Measurements from ENCODE around the gene BUB1B.
A peak's percentile ranks its signal among the peaks of the same experiment; 100 is the strongest.

Gene BUB1B

DNA sequence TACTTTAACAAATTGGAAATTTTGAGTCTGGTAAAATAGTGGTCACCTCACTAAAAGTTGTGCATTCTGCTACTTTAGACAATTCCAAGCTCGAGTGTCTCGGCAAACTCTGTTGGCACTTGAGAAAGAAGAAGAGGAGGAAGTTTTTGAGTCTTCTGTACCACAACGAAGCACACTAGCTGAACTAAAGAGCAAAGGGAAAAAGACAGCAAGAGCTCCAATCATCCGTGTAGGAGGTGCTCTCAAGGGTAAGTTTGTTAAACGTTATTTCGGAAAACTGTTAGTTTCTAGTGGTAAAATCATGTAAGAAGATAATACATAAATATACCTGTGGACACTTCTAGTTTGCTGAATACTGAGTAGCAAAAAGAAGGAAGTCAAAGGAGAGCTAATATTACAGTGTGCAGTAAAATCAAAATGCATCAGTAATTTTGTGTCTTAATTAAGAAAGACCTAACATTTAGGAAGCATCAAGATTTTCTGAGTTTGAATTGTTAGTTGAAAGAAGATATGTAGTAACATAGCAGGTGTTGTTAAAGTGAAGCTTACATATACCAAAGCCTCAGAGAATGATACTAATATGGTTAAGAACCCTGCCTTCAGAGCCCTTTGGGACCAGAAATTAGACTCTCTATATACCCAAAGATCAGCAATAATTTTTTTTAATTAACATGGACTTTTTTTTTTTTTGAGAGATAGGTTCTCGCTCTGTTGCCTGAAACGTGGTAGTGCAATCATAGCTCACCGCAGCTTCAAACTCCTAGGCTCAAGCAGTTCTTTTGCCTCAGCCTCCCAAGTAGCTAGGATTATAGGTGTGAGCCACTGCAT, 23.0 kb downstream of the BUB1B start:
- DNase-seq = no peak

DNA sequence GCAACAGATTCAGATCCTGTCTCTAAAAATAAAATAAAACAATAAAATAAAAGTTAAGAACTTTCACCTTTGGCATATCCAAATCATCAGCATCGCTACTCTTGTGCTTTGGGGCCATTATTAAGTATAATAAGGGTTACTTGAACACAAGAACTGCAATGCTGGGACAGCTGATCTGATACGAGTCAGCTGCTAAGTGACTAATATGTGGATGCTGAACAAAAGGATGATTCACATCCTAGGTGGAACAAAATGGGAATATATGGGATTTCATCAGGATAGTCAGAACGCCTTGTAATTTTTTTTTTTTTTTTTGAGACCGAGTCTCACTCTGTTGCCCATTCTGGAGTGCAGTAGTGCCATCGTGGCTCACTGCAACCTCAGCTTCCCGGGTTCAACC, 29.7 kb downstream of the BUB1B start:
- DNase-seq = no peak

DNA sequence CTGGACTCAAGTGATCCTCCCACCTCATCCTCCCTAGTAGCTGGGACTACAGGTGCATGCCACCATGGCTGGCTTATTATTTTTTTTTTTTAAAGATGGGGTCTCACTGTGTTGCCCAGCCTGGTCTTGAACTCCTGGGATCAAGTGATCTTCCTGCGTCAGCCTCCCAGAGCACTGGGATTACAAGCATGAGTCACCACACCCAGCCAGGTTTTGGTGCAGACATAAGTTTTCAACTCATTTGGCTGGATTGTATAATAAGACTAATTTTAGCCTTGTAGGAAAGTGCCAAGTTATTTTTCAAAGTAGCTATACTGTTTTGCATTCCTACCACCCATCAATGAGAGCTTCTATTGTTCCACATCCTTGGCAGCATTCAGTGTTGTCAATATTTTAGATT, 32.1 kb downstream of the BUB1B start:
- no peak for DNase-seq

DNA sequence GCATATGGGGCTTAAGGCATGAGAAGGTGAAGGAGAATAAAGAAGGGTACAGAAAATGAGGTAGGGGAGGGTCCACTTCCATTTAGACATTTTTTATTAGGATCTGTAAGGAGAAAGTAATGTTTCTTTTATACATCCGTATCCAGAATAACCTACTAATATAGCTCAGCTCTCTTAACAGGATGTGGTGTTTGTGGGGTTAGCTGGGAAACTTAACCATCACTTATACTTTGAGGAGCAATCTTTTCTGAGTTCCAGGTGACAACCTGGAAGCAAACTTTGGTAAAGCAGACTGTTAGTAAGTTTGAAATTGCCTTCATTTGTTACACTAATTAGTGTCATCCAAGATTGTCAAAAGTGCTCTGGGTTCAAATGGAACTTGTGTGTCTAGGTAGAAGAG, 36.6 kb downstream of the BUB1B start:
- DNase-seq = peak in 1 of 5 experiments; percentile 65

DNA sequence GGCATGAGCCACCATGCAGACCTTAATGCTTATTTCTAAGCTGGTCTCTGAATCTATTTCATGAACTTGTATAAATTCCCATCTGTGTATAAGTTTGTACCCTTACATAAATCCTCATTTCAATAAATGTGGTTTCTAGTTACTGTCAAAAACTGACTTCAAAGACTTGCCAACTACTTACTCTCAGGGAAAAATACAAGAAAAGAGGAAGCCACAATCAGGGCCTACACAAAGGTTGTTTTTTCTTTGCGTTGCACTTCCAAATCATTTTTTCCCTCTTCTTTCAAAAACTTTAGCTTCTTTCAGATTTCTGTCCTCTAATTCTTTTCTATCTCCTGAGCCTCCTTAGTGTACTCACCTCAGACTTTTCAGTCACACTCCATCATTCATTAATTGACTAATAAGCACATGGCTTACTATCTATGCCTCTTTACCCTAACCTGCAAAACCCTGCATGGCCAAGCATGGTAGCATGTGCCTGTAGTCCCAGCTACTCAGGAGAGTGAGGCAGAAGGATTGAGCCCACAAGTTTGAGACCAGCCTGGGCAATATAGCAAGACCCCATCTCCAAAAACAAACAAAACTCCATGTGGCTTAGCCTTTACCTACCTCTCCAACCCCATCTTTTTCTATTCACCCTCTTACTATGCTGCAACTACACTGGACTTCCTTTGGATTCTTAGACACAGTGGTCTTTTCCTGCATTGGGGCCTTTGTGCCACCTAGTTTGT, 37.7 kb downstream of the BUB1B start:
- DNase-seq = no peak

DNA sequence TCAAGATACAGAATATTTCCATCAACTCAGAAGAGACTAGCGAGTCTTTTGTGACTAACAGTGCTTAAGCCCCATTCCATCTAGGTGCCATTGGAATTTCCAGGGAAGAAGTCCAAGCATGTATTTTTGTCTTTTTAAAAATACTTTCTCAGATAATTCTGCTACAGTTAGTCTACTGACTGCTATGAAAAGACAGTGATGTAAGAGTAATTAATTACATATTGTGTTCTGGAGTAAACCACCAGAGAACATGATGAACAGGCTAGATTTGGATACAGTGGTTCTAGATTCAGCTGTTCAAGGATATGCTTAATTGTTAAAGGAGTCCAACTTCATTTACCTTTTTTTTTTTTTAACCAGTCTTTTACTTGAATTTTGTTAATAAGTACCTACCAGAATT, 43.2 kb downstream of the BUB1B start:
- DNase-seq = no peak

DNA sequence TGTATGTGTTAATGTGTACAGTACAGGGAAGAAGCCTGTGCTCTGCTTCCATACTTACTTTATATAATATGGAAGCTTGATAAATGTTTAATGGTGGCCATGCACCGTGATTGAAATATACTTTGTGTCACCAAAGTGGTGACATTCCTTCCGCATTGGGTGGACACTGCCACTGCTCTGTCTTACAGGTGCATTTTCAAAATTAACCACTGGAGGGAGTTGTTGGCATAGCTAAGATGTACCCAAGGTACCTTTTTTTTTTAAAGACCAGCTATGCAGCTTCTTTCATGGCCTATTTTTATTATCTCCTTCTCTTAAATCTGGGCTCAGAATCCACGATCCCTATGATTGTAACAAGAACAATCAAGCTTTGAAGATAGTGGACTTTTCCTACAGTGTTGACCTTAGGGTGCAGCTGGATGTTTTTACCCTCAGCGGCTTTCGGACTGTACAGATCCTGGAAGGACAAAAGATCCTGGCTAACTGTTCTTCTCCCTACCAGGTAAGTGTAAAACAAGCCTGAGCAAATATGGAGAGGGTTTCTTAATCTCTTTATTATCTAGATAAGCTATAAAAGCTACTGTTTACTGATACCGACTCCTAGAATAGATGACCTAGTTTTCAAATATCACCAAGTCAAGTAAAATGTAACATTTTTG, 56.4 kb downstream of the BUB1B start:
- peak in 2 of 5 experiments; percentile 37 to 78 for DNase-seq

DNA sequence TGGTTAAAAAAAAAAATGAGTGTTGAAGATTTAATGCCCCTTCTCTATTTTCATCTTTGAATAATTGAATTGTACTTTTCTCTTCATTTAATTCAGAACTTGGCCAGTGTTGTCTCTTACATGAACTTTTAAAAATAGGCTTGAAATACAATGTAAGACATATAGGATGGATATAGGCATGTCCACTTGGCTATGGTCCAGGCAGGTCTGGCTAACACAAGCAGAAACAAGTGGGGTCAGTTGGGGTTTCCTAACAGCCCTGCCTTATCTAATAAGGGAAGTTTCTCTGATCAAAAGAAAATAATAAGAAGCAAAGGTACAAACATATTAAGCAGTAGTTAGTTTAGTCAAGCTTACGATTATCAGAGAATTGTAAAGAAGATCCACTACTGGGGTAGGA, 58.9 kb downstream of the BUB1B start:
- no peak for DNase-seq

DNA sequence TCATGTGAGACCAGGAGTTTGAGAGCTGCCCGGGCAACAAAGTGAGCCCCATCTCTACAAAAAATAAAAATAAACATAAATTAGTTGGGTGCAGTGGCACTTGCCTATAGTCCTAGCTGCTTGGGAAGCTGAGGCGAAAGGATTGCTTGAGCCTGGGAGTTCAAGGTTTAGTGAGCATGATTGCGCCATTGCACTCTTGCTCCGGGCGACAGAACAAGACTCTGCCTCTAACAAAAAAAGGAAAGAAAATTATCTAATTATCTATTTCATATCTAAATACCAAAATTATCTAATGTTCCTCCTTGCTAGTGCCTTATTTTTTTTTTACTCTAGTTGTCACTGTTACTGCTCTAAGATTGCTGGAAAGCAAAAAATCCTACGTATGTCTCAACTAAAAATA, 61.3 kb downstream of the BUB1B start:
- no peak for DNase-seq

DNA sequence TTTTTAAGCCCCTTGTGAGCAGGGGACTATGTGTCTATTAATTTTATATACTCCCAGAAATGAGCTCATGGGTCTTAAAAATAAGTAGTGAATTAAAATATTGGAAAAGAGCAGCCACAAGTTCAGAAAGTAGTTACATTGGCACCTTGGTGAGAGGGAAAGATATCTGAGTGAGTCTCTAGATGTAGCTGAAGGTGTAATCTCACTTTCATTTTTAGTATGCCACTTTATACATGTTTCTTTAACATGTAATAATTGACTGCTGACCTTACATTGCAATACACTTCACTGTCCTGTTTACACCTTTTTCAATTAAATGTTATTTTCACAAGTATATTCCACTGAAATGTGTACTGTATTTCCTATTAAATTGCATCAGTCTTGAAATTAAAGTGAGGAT, 65.9 kb downstream of the BUB1B start:
- peak in 1 of 5 experiments; percentile 43 for DNase-seq

DNA sequence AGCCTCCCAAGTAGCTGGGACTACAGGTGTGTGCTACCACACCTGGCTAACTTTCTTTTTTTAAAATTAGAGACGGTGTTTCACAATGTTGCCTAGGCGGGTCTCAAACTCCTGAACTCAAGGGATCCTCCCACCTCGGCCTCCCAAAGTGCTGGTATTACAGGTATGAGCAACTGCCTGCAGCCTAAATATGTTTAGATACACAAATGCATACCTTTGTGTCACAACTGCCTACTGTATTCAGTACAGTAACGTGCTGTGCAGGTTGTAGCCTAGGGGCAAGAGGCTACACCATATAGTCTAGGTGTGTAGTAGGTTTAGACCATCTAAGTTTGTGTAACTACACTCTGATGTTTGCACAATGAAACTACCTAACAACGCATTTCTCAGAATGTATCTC, 68.4 kb downstream of the BUB1B start:
- DNase-seq = no peak

DNA sequence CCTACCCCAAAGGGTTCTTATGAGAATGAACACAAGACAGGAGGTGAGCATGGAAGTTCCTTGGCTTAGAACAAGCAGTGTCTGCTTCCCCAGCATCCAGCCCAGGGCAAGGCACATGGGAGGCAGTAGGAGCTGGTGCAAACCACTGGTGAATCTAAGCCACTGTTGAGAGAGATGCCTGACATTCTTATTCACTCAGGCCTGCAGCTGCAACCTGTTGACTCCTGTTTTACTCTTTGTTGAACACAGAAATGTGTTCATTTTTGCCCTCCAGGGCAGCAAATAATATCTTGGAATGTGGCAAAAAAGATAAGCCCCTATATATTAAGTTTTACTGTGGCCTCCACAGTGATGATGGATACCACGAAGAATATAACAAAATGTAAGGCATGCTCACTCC, 69.1 kb downstream of the BUB1B start:
- DNase-seq = no peak

DNA sequence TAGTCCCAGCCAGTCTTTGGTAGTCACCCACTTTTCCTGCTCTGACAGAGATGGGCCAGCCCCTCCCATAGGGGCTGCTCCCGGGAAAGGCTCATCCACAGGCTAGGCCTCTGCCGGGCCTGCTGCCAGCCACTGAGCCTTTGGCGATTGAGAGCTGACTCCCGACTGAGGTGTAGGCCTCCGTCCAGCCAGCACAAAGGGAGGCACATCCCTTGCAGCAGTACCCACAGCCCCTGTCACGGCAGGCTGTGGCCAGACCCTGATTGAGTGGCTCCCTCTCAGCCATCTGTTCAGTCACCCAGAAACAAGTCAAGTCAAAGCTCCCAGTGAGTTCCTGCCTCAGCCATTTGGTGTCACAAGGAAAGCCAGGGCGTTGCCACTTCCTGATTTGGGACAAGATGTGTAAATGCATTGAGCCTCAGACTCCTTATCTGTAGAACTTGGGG, 71.8 kb downstream of the BUB1B start:
- no peak for DNase-seq

DNA sequence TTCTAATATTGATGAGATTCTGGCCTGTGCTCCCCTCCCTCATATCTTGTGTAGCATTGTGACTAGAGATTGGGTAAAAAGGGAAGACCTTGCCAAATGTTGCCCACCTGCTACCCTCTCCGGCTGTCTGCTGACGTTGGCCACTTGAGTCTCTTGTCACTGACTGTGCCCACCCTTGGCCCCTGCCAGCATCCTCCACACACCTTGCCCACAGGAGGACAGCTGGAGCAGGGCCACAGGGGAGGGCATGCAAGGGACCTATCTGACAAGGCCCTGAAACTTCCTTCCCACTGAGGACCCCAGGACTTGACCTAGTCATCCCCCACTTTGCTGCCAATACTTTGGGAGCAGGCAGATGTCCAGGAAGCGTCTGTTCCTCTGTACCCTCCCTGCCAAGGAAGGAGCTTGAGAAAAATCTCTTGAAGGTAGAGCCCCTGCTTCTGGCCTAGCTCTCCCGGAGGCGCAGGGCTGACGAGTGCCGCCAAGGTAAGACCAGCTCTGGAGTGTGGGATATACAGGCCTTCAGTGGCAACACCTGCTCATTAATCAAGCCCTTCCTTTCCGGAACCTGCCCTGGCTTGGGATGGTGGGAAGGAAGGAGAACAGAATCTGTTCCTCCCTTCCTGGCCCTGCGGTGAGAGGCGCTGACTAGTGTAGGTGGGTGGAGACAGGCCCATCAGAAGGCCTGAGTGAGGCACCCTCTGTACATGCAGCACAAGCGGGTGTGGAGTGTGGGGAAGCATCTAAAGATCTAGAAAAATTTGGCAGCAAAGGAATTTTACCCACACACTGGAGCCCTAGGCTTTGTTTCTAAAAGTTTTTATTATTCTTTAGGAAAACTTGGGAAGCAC, 73.1 kb downstream of the BUB1B start:
- no peak for DNase-seq

DNA sequence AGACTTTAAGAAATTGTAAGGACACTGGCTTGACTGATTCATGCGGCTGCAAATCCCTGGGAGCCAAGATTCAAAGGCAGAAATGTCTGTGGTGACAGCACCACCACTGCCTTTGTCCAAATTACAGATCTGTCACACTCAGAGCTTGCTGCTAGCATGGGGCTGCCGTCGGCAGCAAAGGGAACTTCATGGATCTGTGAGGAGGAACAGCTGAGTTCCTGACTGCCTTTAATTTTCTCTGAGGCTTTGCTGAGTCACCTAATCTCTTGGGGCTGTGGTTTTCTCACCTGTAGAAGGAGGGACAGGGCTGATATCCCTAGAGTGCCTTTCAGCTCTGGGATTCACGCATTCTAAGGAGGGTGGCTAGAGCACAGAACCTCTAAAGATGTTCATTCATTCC, 73.9 kb downstream of the BUB1B start:
- DNase-seq = no peak

DNA sequence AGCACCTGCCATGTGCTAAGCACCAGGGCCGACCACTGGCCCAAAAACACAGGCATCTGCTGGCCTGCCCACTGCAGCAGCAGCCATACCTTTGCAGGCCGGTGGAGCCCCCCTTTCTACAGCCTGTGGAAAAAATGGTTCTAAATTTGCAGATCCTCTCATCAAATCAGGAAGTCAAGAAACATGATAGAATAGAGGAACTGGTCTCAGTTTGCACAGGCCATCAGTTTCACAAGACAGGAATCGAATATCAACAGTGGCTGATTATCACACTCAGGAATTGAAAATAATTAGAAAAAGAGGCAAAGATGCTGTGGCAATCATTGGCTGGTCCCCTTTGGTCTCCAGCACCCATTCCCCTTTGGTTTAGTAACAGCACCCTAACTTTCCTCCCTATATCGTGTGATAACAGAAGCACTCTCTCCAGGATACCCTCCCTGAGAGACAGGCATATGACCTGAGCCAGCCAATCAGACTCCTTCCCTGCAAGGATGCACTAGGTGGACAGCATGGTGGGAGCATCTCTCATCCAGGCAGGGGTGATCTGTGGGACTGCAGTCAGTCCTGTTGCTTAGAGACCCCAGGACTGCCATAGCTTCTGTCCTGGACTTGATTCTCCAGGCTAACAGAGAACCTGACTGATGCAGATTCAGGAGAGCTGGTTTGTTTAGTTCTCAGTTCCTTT, 74.5 kb downstream of the BUB1B start:
- DNase-seq = no peak

DNA sequence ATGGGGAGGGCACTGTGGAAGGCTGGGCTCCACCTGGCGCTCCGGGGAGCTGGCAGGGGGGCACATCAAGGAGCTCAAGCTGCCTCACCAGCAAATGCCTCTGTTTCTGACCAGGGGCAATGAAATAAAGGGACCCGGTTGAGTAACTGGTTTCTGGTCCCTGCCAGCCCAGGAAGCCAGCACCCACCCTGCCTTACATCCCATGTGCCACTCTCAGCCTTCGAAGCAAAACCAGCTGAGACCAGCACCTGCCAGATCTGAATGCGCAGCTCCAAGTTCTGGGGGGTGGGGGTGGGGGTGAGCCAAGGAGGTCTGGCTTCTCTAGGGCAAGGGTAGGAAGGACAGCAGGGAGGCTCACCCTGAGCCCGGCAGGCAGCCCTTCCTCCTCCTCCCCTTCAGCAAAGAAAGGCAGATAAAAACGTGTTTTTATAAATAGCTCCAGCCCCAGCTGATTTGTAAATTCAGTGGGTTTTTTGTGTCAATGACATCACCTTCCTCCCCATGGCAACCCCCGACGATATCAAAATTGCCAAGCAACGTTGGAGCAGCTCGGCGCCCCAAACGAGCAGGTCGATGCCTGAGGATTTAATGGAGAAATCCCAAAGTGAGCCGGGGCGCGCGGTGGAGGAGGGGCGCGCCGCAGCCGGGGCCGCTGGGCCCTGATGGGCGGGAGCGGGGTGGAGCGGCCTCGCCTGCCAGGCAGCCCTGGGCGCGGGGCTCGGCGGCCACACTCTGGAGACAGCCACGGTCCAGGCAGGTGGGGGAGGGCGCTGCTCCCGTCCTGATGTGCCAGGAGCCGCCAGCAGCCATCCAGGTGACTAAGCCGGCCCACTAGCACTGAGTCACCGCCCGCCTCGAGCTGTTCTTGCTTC, 77.9 kb downstream of the BUB1B start, which contains the start of gene PAK6:
TSS of gene PAK6 (plus strand) at position 532 of the 872 bp plus-strand sequence. CDS start 25,723 bp downstream, outside the sequence.
- DNase-seq = peak in 1 of 5 experiments; percentile 22

DNA sequence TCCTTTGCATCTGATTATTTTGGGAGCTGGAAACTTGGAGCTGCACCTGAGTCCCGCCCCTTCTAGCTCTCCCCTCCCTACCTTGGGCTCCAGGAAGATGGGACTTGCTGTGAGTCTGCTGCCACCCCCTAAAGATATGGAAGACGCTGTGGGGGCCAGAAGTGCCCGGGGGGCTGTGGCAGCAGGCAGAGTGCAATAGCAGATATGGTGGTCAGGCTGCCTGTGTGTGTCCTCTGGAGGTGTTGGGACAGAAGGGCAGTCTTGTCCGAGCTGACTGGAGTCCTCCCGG, 78.5 kb downstream of the BUB1B start:
- DNase-seq = no peak

DNA sequence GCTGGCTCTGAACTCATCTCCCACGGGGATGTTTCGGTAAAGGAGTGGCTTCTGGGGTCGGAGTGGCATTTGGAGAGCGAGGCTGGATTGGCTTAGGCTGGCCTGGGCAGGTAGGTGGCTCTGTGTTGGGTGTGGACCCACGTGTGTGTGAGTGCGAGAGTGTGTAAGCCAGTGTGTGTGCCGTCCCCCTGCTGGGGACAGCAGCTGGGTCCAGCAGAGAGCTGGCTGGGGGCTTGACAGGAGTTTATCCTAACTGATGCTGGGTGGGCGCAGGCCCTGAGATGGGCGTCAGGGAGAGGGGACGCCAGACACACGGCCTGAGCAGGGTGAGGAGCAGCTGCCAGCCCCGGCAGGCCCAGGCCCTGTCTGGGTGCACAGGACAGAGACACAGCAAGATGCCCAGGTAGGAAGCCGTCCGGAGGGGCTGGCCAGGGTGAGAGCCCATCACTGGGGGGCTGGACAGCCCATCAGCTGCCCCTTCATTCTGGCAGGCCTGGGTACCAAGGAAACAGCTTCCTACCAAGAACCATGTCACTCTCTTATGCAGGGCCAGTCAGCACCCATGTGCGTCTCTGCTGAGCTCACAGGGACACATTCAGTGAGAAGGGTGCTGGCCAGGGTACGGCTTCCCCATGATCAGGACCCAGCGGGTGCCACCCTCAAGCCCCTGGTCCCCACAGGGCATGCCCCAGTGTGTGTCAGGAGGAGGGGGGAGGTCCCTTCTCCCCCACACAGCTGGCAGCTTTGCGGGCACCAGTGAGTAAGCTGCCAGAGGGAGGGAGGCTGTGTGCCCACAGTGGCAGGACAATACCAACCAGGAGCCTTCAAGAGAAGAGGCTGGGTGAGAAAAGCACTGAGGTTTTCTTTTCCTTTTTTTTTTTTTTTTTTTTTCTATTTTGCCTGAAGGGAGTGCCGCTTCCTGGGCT, 79.1 kb downstream of the BUB1B start:
- no peak for DNase-seq

Measured in T-helper 2 cell (primary cell).